ENCODE measurements around the gene CACNA2D4.

DNA sequence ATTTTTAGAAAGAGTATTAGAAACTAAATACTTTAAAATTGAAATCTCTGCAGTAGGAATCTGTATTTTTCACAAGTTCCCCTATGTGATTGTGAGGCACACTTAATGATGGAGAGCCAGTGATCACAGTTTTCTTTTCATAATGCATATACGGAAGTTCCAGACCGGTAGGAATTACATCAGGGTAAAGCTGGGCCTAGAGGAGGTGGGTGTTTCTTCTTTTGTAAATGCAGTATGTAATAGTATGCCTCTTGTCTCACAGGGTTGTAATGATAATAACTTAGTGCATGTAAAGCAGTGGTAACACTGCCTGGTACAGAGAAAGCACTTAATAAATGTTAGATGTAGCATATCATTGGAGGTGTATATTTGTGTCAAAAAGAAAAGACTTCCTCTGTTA, 155.3 kb downstream of the CACNA2D4 start:
- TF ChIP-seq POLR2A (IDR thresholded peaks at IDR 0.05; ENCODE audit: low read depth, low read length), result no peak
- no peak for TF ChIP-seq POU2F2 (IDR thresholded peaks at IDR 0.05; ENCODE audit: low read depth, low read length)
- TF ChIP-seq PAX5 (IDR thresholded peaks at IDR 0.05; ENCODE audit: insufficient read depth, low read length, severe bottlenecking), result no peak
- TF ChIP-seq SPI1 (IDR thresholded peaks at IDR 0.05; ENCODE audit: low read depth, low read length), result no peak
- no peak for TF ChIP-seq TAF1 (IDR thresholded peaks at IDR 0.05; ENCODE audit: low read depth, low read length)
- no peak for TF ChIP-seq POLR2AphosphoS5 (IDR thresholded peaks at IDR 0.05; ENCODE audit: low read depth, low read length)

Data from GM12891 (cell line).